GM19397 (cell line): Measurements from ENCODE around the gene E4F1.

Experiments
- ATAC-seq: cut with Tn5 transposase; IDR thresholded peaks from one replicate; pipeline ENCODE4 v1.9.1; 2021; ENCODE audit warnings: mild to moderate bottlenecking, moderate library complexity; ENCODE audit not compliant: unreplicated experiment

E4F1 gene

DNA sequence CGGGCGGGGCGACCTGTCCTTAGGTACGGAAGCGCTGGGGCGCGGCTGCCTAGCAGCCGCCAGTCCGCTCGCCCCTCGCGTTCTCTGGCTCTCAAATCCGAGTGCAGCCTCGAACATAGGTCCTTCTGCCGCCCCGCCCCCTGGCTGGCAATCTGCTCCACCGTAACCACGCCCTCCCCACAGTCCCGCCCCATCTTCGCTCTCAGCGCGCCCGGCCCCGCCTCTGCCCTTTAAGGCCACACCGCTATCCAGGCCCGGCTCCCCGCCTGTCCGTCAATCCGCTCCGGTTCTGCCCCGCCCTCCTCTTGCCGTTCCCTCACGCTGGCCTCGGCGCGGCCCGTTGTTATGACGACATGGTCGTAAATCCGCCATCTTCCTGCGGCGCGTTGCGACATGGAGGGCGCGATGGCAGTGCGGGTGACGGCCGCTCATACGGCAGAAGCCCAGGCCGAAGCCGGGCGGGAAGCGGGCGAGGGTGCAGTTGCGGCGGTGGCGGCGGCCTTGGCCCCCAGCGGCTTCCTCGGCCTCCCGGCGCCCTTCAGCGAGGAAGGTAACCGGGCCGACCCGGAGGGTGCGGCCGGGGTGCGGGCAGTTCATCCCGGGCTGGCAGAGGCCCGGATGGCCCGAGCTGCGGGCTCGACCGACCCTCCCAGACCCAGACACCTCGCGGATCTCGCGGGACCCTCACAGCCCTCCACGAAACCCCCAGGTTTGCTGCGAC, at the start of gene E4F1:
E4F1 (plus strand) TSS at position 371 of the 721 bp plus-strand sequence; CDS start at position 394, 23 bp downstream.
- peak; percentile 90 for ATAC-seq

DNA sequence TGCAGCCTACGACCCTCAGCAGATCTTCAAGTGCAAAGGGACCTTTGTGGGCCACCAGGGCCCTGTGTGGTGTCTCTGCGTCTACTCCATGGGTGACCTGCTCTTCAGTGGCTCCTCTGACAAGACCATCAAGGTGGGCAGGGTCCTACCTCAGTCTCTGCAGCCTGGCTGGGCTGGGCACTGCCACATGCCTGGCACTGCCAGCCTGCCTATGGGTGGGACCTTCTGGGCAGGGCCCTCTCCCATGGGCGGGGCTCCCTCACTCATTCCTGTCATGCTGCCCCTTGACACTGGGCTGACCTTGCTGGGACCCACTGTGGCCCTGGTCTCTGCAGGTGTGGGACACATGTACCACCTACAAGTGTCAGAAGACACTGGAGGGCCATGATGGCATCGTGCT, 49.5 kb upstream of the E4F1 start:
- ATAC-seq = no peak

GRCh38 chr16:2174396-2175131, 48.8 kb upstream of the E4F1 start:
- no peak for ATAC-seq

DNA sequence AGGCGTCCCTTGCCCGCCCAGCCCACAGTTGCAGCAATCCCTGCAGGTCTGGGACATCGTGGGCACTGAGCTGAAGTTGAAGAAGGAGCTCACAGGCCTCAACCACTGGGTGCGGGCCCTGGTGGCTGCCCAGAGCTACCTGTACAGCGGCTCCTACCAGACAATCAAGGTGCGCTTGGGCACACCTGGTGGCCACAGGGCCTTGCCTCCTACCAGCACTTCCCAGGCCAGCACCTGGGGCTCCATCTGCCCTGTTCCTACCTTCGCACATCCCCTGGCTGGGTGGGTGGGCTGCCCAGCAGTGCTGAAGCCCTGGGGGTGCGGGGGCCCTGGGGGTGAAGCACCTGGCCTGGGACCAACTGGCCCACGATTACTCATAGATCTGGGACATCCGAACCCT, 47.9 kb upstream of the E4F1 start:
- no peak for ATAC-seq

DNA sequence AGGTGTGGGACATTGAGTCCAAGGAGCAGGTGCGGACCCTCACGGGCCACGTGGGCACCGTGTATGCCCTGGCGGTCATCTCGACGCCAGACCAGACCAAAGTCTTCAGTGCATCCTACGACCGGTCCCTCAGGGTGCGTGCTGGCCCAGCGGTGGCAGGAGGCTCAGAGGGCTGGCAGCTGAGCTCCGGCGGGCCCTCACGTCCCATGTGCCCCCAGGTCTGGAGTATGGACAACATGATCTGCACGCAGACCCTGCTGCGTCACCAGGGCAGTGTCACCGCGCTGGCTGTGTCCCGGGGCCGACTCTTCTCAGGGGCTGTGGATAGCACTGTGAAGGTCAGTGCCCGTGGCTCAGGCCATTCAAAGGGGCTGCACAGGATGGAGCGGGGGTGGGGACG, 47.3 kb upstream of the E4F1 start:
- ATAC-seq = no peak

DNA sequence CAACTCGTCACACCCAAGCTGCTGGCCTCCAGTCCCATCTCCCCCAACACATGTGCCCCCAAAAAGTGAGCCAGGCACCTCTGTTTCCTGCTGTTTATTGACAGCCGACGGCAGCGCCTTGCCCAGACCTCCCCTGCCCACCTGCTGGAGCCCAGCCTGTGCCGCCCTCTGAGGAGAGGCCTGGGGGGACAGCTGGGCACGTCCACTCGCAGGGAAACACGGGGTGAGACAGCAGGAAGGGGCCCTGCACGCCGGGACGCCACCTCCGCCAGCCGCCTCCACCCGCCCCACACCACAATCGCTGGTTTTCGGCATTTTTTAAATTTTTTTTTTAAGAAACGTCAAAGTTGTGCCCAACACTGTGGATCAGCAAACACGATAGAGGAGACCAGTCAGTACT, 46.3 kb upstream of the E4F1 start:
- no peak for ATAC-seq

DNA sequence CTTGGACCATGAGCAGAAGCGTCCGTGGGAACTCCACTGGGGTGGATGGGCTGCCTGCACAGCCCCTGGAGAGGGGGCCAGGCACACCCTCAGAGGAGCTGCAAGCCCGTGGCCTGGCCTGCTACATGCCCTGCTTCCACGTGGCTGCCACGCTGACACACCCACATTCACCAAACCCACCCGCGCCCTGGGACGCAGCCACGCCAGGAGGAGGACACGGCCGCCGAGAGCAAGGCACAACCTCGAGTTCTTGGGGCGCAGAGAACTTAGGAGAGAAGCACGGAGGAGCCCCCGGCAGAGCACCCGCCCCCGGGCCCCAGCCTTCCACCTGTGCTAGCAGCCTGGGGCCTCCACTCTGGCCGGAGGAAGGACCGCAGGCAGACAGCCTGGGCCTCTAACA, 45.8 kb upstream of the E4F1 start:
- no peak for ATAC-seq

GRCh38 chr16:2178321-2179106, 44.9 kb upstream of the E4F1 start:
- ATAC-seq = no peak

GRCh38 chr16:2179107-2179501, 44.3 kb upstream of the E4F1 start:
- ATAC-seq = no peak

GRCh38 chr16:2179576-2179975, 43.8 kb upstream of the E4F1 start:
- ATAC-seq = no peak

DNA sequence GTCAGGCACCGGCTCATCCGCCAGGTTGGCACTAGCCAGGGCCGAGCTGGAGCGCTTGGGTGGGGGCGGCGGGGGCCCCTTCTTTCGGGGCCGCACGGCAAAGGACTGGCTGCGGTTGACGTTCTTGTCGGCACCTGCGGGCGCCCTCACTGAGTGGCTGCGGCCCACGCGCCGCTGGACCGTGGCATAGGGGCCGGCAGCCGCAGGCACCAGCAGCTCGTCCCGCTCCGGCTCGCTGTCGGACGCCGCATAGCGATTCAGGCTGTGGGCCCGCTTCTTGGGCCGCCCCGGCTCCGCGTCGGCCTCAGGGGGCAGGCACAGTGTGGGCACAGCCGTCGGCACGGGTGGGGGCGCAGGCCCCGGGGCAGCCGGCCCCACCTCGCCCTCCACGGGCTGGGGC, 42.9 kb upstream of the E4F1 start:
- ATAC-seq = no peak

DNA sequence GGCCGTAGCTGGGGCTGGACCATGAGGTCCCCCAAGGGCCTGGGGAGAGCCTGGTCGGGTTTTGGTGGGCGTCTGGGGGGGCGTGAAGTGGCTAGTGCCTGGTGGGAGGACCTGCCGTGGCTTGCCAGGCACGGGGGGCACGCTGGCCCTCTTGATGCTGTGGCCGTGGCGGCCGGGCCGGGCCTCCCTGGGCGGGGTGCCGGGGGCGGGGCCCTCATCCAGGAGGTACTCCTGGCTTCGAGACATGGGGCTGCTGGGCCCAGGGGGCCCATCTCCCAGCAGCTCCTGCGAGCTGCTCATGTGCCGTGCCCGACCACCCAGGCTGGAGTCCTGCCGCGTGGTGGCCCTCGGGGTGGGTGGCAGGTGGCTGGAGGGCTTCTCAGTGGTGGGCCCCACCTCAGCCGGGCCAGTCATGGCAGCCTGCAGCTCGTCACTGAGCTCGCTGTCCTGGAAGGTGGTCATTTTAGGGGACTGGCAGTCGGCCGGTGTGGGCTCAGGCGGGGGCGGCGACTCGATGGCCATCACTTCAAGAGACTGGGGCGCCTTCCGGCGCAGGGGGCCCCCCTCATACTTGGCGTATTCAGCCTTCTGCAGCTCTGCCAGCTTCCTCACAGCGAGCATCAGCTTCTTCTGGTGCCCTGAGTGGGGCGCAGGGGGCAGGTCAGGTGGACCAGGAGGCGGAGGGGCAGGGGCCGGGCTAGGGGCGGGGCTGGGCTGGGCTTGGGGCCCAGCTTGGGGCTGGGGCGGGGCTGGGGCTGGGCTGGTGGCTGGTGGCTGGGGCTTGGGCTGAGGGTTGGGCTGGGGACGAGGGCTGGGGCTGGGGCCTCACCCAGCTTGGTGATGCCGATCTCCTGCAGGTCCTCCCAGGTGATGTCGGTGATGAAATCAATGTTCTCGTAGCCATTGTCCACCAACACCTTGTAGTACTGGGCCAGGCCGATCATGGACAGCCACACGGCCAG, 42.1 kb upstream of the E4F1 start:
- no peak for ATAC-seq

GRCh38 chr16:2181952-2182351, 41.4 kb upstream of the E4F1 start:
- no peak for ATAC-seq

DNA sequence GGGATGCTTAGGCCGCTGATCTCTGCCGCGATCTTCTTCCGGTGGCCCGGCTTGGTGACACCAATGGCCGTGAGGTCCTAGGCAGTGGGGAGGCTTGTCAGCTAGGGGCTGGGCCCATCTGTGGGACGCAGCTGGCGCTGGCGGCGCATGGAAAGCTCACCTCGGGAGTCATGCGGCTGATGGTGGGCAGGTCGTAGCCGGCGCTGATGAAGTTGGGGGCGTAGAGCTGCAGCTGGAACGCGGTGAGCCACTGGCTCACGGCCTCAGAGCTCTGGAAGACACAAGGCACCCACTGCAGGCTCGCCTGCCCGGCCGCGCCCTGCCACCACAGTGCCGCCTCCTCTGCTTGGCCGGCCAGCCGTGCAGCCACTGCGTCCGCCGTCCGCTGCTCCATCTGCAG, 39.7 kb upstream of the E4F1 start:
- no peak for ATAC-seq

DNA sequence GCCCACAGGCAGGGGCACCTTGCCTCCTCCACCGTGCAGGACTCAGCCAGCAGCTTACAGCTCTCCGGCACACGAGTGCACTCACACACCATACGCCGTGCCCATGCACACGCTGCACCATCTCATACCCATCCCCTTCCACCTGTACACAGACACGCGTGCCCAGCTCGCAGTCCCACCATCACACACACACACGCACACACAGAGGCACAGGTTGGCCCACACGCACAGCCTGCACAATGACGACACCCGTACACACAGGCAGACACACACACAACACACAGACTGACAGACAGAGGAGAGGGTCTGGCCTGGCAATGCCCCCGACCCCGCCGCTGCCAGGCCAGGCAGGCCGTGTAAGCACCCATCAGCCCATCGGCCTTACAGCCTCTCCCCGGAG, 39.0 kb upstream of the E4F1 start:
- ATAC-seq = no peak

DNA sequence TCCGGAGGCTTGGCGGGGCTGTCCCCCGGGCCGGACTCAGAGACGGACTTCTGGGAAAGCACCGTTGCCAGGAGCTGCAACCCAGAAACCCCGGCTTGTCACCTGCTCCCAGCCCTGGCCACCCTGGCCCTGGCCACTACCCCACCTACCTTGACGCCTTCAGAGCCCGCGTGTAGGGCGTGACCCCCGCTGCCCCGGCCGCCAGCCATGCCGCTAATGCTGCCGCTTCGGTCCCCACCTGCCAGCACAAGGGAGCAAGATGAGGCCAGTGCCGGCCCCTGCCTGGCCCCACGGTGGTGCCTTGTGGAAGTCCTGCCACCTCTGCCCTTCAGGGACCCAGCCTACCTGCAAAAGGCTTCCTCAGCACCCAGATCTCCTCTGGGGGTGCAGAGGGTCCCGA, 38.4 kb upstream of the E4F1 start:
- no peak for ATAC-seq

GRCh38 chr16:2186064-2186463, 37.3 kb upstream of the E4F1 start:
- no peak for ATAC-seq

DNA sequence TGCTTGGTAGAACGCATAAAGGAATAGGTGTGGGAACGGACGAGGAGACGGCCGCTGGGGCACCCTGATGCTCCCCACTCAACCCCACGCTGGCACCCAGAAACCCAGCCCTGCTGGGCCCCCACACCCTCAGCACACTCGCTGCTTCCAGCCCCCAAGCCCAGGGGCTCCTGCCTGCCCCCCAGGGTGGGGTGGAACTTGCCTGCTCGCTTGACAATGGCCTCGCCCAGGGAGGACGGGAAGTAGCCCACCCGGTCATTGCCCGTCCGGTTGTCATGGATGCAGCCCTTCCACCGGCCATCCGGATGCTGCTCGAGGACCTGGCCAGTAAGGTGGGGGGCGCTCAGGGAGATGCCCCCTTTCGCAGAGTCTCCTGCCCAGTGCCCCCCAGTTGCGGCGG, 36.9 kb upstream of the E4F1 start:
- ATAC-seq = no peak

GRCh38 chr16:2187212-2187611, 36.2 kb upstream of the E4F1 start:
- ATAC-seq = no peak

DNA sequence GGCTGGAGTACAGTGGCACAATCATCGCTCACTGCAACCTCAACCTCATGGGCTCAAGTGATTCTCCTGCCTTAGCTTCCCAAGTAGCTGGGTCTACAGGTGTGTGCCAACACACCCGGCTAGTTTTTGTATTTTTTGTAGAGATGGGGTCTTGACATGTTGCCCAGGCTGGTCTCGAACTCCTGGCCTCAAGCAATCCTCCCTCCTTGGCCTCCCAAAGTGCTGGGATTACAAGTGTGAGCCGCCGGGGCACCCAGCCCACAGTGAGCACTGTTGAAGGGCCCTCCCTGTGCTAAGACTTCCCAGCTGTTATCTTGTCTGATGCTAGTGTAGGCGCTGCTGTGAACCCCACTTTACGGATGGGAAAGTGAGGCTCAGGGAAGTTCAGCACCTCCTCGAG, 35.0 kb upstream of the E4F1 start:
- no peak for ATAC-seq
